ENCODE data around the gene SAAL1.

The SAAL1 gene

DNA sequence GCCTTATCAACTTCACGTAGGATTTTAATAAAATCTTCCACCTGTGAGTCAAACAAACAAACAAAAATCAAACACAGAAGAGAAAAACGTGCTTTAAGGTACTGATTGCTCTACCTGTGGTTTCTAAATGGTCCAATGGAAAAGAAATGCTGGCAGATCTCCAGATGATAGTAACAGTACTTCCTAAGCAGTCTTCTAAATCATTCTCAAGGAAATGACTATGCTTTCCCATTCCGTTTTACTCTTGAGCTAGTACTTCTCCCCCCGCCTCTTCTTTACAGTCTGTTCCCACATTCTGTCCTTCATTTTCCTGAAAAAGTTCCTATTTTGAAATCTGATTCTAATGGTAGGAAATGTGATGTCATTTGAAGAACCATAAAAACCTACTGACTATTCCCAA lies 25.4 kb downstream of the SAAL1 start:
- DNase-seq: no peak

DNA sequence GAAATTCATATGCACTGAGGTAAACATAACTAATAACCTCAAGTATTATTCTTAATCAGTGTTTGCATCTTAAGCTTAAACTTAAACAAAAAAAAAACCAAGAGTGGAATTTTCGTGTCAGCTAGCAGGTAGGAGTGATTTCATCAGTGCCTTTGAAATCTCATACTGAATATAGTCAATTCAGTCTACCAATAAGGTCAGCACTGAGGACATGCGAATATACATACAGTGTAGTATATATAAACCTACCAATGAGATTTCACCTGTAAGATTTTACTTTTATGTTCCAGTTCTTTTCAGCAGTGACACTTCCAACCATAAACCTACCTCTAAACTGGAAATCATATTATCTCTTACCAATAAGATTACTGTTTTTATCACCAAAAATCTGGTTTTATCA lies 27.0 kb downstream of the SAAL1 start:
- no peak for DNase-seq

DNA sequence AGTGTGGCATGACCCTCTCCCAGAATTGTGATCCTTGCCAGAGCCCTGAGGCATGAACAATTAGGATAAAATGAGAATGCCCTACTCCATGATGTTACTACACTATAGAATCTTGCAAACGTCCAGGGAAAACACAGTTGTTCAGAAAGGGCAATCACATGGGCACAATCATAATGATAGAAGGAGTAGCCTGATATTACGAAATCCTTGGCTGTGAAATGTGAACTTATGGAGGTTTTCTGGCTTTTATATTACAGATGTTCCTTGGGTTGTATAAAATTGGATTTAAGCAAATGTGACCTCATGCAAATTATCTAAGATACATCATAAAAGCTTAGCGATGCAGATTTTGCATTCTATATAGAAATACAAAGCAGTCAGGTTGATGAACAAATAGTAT lies 30.4 kb downstream of the SAAL1 start:
- no peak for DNase-seq

DNA sequence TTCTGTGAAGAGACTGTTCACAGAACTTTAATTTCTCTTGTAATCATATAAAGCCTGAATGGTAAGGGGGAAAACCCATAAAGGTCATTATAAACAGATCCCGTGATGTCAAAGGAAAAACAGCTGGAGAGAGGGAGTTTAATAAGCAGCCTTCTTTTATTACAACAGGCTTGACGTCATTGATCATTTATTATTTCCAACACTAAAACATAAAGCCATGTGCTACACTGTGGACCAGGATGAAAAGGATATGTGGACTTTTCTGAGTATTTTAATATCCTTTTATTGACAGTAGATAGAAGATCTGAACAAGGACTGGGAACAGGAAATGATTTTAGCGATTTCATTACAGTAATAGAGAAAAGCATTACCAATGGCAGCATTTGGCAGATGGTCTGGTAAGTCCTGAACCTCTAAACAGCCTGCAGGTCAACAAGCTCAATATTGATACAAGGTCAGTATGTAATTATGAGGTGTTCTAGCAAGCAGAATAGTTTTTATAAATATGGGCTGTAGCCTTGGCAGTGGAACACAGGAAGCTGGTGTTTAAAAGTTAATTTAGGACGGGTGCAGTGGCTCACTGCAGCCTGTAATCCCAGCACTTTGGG lies 34.7 kb downstream of the SAAL1 start:
- DNase-seq: no peak

DNA sequence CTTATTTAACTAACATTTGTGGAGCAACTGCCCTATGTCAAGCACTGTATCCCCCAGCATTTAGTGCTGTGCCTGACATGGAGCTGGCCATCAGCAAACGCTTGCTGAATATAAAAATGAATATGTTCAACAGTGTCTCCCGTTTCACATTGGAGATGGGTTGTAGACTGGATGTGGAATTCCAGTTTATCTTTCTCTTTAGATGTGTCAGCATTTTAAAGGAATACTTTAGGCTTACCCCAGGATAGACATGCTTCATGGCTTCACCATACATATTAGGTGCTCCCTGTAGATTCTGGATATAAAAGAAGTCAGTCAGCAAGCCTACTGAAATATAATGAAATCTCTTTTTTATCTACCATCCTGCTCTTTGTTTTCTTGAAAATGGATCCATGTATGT lies 38.5 kb downstream of the SAAL1 start:
- DNase-seq: no peak

DNA sequence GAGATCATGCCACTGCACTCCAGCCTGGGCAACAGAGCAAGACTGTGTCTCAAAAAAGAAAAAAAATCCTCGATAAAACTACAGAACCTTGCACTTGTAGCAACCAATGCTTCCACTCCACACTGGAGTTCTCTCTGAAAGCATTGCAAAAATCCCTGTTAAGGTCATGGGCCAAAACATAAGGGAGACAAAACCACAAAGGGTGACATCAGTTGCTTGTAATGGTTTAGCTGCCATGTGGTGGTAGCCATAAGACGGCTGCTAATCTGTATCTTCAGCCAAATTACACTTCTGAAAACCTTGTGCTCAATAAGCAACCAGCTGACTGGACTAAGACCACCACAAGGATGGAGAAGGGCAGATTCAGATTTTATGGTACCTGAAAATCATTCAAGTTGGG lies 39.3 kb downstream of the SAAL1 start:
- DNase-seq: no peak

DNA sequence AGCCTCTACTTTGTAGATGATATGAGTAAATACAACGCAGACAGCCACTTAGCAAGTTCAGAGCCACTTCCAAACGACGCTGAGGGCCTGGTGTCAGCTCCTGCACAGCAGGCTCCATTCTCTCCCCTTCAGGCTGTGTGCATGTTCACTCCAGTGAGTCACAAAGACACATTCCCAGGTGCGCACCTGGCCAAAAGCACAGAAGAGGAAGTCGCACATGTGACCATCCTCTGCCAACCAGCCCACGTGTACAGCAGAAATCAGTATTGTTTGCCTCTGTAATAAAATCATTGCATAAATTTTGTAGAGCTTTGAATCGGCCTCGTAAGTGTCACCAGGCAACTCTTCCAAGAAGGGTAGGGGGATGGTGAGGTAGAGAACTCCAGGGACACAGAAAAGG lies 40.3 kb downstream of the SAAL1 start:
- peak; percentile 44 for DNase-seq

DNA sequence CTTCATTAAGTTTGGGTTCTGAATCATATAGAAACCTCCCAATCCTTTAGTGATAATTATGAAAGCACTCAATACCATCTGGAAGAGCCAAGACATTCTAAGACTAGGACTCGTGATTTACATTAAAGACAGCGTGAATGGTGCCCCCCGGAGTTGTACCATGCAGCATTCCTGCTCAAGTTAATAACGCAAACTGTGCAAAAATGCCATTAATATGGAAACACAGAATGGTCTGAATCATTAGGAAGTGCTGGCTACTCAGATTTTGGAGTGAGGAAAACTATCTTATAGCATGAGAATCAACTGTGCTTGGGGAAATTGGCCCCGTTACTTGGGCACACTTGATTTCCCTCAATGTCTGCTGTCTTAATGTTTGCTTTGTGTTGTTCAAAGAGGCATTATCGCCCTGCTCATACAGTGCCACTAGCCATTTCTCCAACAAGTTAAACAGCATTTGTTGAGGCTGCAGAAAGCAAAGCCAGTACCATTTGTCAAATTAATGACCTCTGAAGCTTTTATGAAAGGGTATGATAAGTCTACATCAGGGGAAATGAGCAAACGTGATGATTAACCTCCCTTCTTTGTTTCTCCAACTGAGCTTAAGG lies 41.3 kb downstream of the SAAL1 start:
- no peak for DNase-seq

DNA sequence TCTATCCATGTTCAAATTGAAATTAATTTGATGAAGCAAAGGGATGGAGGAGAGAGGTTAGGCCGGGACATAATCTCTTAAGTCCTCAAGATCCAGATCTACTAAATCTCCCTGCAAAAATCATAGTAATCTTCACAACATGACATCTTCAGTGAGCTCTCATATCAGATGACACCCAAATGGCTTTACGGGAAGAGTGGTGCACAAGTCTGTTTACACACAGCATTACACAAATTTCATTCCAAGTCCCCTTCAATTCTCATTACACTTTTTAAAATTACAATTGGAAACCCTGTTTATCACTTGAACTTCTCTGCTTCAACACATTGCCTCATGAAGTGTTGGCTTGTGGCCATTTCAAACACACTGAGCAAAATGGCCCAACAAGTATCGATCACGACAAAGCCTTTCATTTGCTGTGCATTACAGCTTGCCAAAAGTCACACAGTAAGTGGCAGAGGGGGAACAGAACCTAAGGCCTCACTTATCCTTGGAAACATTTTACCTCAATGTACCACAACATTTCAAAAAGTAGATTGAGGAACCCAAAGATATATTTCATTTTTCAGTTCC lies 41.9 kb downstream of the SAAL1 start:
- peak; percentile 78 for DNase-seq

DNA sequence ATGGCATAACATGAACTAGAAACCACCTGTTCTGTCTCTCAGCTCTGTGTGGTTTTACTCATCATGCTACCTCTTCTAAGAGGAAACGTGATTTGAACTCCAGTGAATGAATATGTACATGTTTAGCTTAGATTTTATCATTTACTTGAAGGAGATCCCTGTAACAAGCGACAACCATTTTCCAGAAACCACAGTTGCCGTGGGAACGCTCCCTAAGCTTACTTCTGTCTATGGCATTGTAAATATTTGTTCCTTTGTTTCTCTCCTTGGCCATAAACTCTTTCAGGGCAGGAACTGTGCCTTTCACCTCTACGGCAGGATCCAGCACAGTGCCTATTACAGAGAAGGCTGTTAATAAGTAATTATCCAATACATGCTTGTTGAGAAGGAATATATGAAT lies 42.8 kb downstream of the SAAL1 start:
- DNase-seq: peak; percentile 10

DNA sequence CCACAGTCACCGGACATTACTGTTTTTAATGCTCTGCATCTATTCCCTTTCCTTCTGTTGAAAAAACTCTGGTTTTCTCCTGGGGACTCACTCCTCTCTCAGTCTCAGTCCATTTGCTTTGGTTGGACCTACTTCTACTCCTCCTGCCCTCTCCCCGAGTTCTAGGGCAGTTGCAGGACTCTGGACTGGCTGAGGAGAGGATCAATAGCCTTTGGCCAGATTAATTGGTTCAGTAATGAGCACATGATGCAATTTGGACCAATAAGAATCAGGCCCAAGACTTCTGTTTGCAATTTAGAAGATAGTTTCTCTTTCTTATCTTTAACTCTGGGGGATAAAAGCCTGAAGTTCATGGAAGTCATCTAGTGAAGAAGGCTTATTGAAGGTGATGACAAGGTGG lies 44.5 kb downstream of the SAAL1 start:
- no peak for DNase-seq

DNA sequence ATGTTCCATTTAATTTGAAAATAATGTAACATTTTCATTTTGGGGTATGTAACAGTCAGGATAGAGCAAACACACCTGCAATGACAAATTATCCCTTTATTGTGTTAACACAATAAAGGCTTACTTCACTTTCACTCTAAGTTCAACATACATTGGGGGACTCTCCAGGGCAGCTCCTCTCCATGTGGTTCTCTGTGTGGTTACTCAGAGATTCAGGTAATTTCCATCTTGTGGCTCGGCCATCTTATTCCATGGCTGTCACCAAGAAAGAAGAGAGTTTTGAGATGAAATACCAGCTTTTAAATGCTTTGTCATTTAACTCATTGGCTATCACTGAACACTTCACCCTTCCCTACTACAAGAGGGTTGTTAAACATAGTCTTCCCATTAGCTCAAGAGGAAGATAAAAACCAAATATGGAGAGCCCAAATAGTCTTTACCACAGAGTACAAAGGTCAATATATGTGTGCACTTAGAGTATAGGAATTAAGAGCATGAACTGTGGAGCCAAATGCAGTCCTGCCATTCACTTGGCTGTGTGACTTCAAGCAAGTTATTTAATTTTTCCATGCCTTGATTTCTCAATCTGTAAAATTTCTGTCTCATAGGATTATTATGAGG lies 49.2 kb downstream of the SAAL1 start:
- DNase-seq: no peak

DNA sequence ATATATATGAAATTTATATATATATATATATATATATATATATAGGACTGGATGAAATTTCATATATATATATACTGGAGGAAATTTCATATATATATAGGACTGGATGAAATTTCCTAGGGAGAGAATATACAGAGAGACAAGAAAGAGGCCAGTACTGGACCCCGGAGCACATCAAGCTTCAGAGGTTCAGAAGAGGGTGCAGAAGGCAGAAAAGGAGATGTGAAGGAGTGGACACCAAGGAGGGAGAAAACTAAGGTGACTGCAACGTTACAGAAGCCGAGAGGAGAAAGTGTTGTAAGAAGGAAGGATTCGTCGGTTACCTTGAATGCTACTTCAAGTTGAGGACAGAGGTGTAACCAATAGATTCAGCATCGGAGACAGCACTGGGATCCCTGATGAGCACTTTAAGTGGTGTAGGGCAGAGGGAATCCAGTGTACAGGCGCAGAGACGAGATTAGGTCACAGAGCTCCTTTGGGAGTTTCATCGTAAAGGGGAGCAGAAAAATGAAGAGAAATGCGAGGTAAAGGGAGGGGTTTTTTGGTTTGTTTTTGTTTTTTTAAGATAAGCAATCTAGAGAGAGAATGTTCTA lies 51.3 kb downstream of the SAAL1 start:
- DNase-seq: no peak

DNA sequence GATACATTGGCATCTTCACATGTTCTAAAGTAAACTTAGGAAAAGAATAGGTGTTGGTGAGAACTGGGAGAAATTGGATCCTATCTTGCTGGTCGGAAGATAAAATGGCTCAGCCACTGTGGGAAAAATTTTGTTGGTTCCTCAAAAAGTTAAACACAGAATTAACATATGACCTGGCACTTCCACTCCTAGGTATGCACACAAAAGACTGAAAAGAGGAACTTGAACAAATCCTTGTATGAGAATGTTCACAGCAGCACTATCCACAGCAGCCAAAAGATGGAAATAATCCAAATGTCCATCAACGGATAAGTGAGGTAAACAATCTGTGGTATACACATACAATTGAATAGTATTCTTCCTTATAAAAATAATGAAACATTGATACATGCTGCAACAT lies 55.0 kb downstream of the SAAL1 start:
- no peak for DNase-seq

DNA sequence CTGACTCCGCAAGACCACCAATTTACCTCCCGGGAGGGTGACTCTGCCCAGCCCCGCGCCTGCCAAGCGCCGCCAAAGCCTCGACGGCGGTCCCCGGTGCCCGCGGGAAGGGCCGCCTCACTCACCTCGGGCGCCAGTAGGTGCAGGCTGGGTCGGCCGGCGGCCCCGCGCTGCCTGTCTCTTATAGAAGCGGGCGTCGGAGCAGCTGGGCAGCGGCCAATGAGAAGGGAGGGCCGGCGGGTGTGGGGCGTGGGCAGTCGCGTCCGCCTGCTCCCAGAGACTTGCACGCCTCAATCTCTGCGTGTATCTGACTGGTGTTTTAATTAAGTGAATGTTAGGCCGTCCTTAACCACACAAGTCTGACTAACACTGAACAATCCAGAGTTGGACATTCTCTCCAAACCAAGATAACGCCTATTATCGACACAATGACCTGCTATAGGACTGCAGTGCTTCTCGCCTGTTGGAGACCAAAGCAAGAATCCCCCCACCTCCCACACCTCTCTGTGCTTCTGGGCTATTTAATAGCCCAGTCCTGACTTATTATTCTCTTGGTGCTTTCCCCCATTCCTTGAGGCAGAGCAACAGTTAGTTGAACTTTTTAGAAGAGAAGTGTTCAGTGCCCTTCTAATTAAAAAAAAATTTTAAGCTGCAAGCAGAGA lies 59.6 kb downstream of the SAAL1 start, which contains the start of gene TPH1:
Gene TPH1, minus strand, starts transcription at position 154 of the 662 bp plus-strand sequence. CDS start 5,507 bp downstream, outside the sequence.
- DNase-seq: no peak

DNA sequence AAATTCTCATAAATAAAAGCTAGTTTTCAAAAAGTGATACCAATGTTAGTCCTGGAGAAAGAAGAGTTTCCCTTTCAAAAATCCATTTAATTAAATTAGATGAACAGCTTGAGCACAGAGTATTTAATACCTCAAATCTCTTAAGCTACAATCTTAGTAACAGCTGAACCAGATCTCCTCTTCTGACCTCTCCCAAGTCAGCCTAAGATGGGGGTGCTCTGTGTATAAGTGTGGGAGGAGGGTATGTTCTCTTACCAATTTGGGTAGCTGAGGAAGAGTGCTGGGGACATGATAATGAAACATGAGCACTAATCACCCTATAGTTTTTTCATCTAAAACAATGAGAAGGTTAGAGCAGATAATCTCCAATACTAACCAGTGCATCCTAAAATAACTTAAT lies 69.4 kb downstream of the SAAL1 start:
- DNase-seq: no peak
